HEK293 (cell line): Measurements from ENCODE around the gene PADI2.

Source experiments
- KLF1 ChIP-seq: fragments of 450-650 bp; formaldehyde crosslinking; IDR thresholded peaks from 2 replicates; pipeline ENCODE4 v1.5.1; 2016; ENCODE audit warnings: missing biosample characterization, missing genetic modification characterization
- KLF10 ChIP-seq: fragments of 450-650 bp; IDR thresholded peaks from 2 replicates; pipeline ENCODE4 v1.5.1; 2018; ENCODE audit warnings: missing biosample characterization, mild to moderate bottlenecking, missing genetic modification characterization
- YY1 ChIP-seq: fragments of 450-650 bp; formaldehyde crosslinking; IDR thresholded peaks from 2 replicates; pipeline ENCODE4 v1.5.1; 2018; ENCODE audit warnings: missing biosample characterization, missing genetic modification characterization
- ZBTB1 ChIP-seq: fragments of 450-650 bp; formaldehyde crosslinking; IDR thresholded peaks from 2 replicates; pipeline ENCODE4 v1.5.1; 2016; ENCODE audit warnings: missing biosample characterization, missing genetic modification characterization
- ZBTB21 ChIP-seq: fragments of 450-650 bp; formaldehyde crosslinking; IDR thresholded peaks from 2 replicates; pipeline ENCODE4 v1.5.1; 2017; ENCODE audit warnings: missing biosample characterization, missing genetic modification characterization
- ZBTB7A ChIP-seq: fragments of 450-650 bp; formaldehyde crosslinking; IDR thresholded peaks from 2 replicates; pipeline ENCODE4 v1.5.1; 2016; ENCODE audit warnings: low read depth, missing biosample characterization, missing genetic modification characterization
- ZNF155 ChIP-seq: fragments of 450-650 bp; formaldehyde crosslinking; IDR thresholded peaks from 2 replicates; pipeline ENCODE4 v1.5.1; 2016; ENCODE audit warnings: missing biosample characterization, missing genetic modification characterization
- ZNF658 ChIP-seq: fragments of 450-650 bp; formaldehyde crosslinking; IDR thresholded peaks from 2 replicates; pipeline ENCODE4; 2016; ENCODE audit warnings: missing biosample characterization, missing genetic modification characterization
- ZNF830 ChIP-seq: fragments of 450-650 bp; IDR thresholded peaks from 2 replicates; pipeline ENCODE4 v1.5.0; 2018; ENCODE audit warnings: missing biosample characterization, missing genetic modification characterization, low read depth, mild to moderate bottlenecking, moderate library complexity
- TF ChIP-seq, protein P1 (sequence below): fragments of 450-650 bp; formaldehyde crosslinking; IDR thresholded peaks from 2 replicates; pipeline ENCODE4 v1.5.1; 2016; ENCODE audit warnings: missing biosample characterization, missing genetic modification characterization
- TF ChIP-seq, protein P2 (sequence below): fragments of 450-650 bp; formaldehyde crosslinking; IDR thresholded peaks from 2 replicates; pipeline ENCODE4 v1.5.1; 2016; ENCODE audit warnings: missing biosample characterization, missing genetic modification characterization
- TF ChIP-seq, protein P3 (sequence below): fragments of 450-650 bp; formaldehyde crosslinking; IDR thresholded peaks from 2 replicates; pipeline ENCODE4 v1.5.1; 2016; ENCODE audit warnings: missing biosample characterization, missing genetic modification characterization
- TF ChIP-seq, protein P4 (sequence below): fragments of 450-650 bp; formaldehyde crosslinking; IDR thresholded peaks from 2 replicates; pipeline ENCODE4 v1.5.1; 2016; ENCODE audit warnings: missing biosample characterization, missing genetic modification characterization
- TF ChIP-seq, protein P5 (sequence below): fragments of 450-650 bp; formaldehyde crosslinking; IDR thresholded peaks from 2 replicates; pipeline ENCODE4 v1.5.1; 2016; ENCODE audit warnings: missing biosample characterization, missing genetic modification characterization

DNA sequence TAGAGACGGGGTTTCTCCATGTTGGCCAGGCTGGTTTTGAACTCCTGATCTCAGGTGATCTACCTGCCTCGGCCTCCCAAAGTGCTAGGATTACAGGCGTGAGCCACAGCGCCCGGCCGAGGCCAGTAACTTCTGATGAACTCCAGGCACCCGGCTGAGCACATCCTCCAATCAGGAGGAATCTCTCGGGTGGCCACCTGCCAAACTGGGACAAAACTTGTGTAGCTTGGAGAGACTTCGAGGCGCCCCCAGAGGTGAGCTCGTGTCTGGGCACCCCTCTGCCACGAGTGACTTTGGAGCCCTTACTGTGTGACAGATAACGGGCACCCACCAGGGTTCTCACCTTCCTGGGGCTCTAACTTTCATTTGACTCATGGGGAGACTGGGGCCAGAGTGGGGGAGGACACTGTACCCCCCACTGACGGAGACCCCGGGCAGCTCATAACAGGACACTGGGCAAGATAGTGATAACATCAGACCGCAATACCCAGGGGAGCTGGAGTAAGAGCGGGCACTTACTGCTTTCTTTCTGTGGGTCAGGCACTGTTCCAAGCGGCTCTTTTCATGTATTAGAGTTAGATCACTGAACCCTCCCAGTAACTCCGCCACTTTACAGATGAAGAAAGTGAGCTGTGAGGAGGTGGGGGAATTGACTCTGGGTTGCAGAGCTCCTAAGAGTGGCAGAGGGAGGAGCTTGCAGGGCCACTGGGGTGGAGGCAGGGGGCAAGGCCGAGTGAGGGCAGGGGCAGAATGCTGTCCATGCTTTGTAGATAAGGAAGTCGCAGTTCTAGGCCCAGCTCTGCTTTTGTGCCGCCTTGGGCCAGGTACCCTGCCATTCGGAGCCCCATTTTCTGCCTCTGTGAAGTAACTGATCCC is 1.9 kb upstream of the PADI2 start:
- TF ChIP-seq, protein P1, sequence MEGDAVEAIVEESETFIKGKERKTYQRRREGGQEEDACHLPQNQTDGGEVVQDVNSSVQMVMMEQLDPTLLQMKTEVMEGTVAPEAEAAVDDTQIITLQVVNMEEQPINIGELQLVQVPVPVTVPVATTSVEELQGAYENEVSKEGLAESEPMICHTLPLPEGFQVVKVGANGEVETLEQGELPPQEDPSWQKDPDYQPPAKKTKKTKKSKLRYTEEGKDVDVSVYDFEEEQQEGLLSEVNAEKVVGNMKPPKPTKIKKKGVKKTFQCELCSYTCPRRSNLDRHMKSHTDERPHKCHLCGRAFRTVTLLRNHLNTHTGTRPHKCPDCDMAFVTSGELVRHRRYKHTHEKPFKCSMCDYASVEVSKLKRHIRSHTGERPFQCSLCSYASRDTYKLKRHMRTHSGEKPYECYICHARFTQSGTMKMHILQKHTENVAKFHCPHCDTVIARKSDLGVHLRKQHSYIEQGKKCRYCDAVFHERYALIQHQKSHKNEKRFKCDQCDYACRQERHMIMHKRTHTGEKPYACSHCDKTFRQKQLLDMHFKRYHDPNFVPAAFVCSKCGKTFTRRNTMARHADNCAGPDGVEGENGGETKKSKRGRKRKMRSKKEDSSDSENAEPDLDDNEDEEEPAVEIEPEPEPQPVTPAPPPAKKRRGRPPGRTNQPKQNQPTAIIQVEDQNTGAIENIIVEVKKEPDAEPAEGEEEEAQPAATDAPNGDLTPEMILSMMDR (tag by site-specific recombination) = no peak
- TF ChIP-seq ZBTB21 (0 out of 2 replicates have a peak, but pooled peaks have one; percentile 14), ZNF155 (tag by site-specific recombination) (no peak), ZNF658 (tag by site-specific recombination) (no peak), ZBTB7A (tag by site-specific recombination) (no peak), KLF1 (tag by site-specific recombination) (no peak), ZBTB1 (no peak), KLF10 (tag by site-specific recombination) (0 out of 2 replicates have a peak, but pooled peaks have one; percentile 19), YY1 (no peak), ZNF830 (no peak)
- TF ChIP-seq, protein P2, sequence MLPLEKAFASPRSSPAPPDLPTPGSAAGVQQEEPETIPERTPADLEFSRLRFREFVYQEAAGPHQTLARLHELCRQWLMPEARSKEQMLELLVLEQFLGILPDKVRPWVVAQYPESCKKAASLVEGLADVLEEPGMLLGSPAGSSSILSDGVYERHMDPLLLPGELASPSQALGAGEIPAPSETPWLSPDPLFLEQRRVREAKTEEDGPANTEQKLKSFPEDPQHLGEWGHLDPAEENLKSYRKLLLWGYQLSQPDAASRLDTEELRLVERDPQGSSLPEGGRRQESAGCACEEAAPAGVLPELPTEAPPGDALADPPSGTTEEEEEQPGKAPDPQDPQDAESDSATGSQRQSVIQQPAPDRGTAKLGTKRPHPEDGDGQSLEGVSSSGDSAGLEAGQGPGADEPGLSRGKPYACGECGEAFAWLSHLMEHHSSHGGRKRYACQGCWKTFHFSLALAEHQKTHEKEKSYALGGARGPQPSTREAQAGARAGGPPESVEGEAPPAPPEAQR (tag by site-specific recombination) = no peak
- TF ChIP-seq, protein P3, sequence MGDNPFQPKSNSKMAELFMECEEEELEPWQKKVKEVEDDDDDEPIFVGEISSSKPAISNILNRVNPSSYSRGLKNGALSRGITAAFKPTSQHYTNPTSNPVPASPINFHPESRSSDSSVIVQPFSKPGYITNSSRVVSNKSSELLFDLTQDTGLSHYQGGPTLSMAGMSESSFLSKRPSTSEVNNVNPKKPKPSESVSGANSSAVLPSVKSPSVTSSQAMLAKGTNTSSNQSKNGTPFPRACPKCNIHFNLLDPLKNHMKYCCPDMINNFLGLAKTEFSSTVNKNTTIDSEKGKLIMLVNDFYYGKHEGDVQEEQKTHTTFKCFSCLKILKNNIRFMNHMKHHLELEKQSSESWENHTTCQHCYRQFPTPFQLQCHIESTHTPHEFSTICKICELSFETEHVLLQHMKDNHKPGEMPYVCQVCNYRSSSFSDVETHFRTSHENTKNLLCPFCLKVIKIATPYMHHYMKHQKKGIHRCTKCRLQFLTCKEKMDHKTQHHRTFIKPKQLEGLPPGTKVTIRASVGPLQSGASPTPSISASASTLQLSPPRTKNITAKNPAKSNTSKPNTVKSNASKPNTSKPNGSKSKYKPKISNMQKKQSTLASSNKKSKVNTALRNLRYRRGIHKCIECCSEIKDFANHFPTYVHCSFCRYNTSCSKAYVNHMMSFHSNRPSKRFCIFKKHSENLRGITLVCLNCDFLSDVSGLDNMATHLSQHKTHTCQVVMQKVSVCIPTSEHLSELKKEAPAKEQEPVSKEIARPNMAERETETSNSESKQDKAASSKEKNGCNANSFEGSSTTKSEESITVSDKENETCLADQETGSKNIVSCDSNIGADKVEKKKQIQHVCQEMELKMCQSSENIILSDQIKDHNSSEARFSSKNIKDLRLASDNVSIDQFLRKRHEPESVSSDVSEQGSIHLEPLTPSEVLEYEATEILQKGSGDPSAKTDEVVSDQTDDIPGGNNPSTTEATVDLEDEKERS = no peak
- TF ChIP-seq, protein P4, sequence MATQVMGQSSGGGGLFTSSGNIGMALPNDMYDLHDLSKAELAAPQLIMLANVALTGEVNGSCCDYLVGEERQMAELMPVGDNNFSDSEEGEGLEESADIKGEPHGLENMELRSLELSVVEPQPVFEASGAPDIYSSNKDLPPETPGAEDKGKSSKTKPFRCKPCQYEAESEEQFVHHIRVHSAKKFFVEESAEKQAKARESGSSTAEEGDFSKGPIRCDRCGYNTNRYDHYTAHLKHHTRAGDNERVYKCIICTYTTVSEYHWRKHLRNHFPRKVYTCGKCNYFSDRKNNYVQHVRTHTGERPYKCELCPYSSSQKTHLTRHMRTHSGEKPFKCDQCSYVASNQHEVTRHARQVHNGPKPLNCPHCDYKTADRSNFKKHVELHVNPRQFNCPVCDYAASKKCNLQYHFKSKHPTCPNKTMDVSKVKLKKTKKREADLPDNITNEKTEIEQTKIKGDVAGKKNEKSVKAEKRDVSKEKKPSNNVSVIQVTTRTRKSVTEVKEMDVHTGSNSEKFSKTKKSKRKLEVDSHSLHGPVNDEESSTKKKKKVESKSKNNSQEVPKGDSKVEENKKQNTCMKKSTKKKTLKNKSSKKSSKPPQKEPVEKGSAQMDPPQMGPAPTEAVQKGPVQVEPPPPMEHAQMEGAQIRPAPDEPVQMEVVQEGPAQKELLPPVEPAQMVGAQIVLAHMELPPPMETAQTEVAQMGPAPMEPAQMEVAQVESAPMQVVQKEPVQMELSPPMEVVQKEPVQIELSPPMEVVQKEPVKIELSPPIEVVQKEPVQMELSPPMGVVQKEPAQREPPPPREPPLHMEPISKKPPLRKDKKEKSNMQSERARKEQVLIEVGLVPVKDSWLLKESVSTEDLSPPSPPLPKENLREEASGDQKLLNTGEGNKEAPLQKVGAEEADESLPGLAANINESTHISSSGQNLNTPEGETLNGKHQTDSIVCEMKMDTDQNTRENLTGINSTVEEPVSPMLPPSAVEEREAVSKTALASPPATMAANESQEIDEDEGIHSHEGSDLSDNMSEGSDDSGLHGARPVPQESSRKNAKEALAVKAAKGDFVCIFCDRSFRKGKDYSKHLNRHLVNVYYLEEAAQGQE = no peak
- TF ChIP-seq, protein P5, sequence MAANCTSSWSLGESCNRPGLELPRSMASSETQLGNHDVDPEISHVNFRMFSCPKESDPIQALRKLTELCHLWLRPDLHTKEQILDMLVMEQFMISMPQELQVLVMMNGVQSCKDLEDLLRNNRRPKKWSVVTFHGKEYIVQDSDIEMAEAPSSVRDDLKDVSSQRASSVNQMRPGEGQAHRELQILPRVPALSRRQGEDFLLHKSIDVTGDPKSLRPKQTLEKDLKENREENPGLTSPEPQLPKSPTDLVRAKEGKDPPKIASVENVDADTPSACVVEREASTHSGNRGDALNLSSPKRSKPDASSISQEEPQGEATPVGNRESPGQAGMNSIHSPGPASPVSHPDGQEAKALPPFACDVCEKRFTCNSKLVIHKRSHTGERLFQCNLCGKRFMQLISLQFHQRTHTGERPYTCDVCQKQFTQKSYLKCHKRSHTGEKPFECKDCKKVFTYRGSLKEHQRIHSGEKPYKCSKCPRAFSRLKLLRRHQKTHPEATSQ = no peak
